D341Med (cell line): Measurements from ENCODE around the gene ATP6V1C2.

Source experiments
- DNase-seq: peaks from one replicate; pipeline ENCODE4 v3.0.0; 2012; ENCODE audit warnings: low spot score

ATP6V1C2 gene

DNA sequence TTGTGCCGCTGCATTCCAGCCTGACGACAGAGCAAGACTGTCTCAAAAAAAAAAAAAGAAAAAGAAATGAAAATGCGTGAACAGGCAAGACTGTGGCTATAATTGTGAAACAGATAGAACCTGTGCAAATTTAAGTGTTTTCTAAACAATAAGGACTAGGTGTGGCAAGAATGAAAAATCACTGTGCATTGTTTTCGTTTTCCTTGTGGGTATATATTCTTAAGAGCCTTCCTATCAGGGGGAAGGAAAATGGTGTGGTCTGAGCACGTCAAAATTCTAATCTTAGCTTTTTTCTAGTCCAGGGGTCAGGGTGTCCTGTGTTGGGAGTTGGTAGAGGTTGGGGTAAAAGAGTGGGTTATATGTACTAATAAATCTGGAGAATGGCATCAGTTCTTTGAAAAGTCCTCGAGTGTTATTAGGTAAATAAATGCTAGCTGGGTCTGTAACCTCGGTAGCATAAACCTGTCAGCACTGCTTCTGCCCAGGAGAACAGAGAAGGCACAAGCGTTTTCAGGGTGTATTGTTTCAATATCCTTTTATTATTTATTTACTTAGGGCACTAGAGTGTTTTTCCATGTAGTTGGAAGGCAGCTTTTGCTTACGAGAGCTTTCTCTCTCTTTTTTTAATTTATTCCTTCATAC lies 11.6 kb downstream of the ATP6V1C2 start:
- DNase-seq: no peak

DNA sequence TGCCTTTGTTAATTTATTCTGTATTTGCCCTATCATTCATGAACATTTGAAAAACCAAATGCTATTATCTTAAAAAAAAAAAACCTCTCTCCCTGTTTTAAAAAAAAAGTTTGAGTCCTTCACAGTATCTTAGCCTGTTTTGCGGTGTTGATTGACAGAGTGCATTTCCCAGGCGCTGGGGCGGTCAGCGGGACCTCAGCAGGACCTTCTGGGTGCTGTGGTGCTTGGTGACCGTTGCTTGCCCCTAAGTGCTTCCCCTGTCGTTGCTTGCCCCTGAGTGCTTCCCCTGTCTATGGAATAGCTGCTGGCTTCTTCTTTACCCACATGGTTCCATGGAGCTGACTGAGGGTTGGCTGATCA lies 12.1 kb downstream of the ATP6V1C2 start:
- DNase-seq: no peak

DNA sequence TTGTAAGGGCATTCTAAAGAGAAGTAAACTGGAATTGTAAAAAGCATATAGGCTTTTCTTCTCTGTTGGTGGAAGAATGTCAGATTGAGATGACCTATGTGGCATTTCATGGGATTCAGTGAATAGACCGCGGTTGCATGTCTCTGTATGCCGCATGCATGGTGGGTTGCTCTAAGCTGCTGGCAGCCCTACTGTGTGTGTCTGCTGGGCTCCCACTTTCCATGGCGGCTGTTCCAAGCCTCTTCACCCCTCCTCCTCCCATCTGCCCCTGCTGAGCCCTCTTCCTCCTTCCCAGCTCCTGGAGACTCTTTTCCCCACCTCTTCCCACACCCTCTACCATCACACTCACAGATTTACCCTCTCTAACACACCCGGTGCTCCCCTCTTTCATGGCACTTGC lies 12.6 kb downstream of the ATP6V1C2 start:
- no peak for DNase-seq

DNA sequence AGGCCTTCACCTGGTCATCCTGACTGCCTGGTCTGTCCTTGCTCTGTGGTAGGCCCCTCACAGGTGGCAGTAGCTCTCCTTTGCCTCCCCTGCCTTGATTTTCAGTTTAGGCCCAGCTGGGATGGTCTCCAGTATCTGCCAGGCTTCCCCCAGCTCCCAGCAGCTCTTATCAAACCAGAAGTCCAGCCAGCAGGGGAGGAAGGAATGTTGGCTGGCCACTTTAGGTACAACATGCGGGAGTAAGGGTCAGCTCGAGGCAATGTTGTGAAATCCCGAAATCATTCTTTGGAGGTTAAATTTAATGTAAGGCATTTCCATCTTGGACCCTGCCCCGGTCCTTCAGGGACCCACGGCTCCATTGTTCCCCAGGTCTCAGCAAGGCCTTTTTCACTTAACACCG lies 16.8 kb downstream of the ATP6V1C2 start:
- no peak for DNase-seq

DNA sequence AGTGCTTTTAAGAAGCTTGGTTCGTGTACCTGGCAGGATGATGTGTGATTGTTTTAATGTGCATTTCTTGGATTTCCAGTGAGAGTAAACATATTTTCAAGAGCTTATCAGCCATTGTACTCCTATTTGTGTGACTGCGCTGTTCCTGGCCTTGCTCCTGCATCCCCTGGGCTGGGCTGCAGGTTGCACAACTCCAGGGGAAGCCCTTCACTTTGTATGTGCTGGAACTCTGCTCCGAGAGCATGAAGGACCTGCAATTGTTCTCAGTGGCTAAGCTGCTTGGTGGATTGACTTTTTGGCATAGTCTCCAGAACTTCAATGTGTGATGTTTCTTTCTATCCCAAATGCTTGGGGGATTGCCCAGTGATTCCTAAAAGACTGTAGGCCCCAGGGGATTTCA lies 18.8 kb downstream of the ATP6V1C2 start:
- DNase-seq: no peak

DNA sequence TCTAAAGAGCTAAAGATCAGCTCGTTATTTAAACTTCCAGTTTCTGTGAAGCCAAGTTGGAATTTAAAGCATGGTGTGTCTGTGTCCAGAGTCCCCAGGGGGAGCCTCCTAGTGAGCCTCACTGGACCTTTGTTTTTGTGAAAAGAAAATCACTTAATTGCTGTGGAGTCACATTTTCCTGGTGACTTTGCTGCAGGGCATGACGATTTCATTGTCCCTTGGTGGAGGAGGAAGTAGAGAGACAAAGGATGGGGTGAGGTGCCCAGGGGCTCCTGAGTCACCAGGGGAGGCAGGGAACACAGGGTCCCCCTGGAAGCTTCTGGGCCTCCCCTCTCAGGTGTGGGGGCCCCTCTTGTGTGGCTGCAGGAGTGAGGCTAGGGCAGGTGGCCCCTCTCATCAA lies 19.7 kb downstream of the ATP6V1C2 start:
- DNase-seq: no peak

DNA sequence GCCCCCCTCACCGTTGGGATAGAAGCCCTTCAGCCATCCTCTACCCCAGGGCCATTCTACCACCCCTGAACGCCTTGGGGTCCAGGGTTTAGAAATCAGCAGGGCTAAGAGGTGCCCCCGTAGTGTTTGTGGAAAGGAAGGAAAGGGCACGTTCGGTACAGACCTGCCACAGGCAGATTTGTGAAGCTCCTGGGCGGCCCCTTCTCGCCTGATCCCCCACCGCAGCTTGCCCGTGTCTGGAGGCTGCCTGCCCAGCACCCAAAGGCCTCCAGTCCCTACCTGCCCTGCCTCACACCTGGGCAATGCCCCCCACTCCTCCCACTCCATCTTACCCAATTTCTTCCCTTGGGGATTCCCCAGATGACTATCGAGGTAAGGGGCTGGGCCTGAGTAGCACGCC lies 21.2 kb downstream of the ATP6V1C2 start:
- no peak for DNase-seq

DNA sequence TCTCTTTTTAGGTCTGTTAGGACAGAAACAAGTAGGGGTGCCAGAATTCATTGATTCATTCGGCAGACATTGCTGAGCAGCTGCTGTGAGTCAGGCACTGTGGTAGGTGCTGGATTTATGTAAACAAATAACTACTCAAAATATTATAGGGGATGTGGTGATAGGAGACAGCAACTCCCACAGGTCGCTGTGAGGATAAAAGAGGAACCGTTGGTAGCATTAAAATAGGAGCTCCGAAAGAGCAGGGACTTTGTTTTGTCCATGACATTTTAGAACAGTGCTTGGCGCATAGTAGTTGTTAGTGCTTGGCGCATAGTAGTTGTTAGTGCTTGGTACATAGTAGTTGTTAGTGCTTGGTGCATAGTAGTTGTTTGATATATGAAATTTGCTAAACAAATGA lies 29.2 kb downstream of the ATP6V1C2 start:
- no peak for DNase-seq

DNA sequence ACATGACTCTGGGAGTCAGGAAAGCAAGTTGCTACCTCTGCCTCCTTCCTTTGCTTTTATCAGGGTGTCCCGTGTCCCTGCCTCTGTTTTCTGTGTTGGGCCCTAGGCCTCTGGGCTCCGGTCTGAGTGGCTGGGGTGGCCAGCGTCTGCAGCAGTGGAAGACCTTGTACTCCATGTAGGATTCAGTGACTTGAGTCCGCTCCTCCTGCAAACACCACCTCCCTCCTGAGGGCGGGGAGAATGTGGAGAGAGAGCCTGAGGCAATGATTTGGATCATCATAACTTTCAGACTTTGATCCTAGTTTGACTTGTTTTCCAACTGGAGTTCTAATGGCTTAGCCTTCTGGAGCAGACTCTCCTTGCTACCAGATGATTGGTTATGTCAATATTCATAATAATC lies 30.8 kb downstream of the ATP6V1C2 start:
- DNase-seq: no peak

DNA sequence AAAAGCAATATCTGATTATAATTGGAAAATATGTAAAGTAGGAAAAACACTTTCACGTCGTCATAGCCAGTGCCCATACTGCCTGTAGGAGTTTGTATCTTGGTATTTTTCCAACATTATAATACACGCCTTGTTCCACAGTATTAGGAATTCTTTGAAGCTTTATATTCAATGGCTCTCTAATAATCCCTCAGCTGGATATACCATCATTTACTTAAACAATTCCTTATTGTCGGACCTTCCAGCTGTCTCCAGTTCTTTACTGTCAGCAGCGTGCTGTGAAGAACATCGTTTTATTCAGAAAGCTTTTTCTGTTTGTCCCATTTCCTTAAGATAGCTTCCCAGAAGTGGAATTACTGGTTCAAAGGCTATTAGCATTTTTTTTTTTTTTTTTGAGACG lies 31.7 kb downstream of the ATP6V1C2 start:
- DNase-seq: no peak

DNA sequence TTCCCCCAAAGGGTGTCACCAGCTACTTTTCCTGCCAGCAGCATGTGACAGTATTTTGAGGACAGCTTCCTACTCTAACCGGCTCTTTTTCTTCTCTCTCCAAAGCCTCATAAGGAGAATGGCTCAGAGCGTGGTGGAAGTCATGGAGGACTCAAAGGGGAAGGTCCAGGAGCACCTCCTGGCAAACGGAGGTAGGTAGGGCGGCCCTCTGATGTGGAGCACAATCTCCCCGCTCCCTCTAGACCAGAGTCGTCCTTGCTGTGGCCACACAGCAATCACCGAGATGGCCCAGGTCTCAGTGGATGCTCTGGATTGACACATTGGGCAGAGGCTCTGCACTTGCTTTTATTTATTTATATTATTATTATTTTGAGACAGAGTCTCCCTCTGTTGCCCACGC lies 32.4 kb downstream of the ATP6V1C2 start:
- no peak for DNase-seq

DNA sequence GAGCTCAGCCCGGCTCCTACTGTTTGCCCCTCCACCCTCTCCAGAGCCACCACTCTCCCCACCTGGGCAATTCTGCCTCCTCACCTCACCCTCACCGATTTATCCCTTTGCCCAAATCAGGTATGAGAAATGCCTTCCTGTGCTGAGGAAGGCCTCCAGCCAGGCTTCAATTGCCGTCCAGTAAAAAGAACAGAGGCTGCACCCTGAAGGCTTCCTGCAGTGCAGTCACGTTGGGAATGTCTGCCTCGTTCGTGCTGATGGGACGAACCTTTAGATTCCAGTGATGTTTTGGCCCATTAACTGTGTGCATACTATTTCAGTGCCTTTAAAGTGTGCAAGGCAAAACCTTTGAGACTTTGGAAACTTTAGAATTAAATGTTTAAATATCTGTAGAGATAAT lies 34.2 kb downstream of the ATP6V1C2 start:
- DNase-seq: no peak

DNA sequence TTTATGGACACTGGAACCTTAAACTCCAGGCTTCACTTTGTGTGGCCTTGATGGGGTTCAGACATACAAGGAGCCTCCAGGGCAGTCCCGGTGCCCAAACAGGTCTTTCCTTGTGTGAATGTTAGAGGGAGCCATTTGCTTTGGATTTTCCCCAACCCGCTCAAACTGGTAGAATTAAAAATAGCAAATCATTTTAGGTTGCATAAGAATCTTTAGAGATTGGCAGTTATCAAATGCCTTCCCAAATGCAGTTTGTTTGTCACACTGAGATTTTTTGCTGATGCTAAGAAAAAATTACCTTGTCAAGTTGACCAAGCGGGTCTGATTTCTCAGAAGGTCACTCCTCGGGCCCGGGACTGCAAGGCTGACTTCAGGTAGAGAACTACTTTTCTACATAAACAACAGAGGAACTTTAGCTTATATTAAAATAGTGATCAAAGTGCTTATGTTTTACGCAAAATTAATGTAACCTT lies 36.4 kb downstream of the ATP6V1C2 start:
- DNase-seq: no peak

DNA sequence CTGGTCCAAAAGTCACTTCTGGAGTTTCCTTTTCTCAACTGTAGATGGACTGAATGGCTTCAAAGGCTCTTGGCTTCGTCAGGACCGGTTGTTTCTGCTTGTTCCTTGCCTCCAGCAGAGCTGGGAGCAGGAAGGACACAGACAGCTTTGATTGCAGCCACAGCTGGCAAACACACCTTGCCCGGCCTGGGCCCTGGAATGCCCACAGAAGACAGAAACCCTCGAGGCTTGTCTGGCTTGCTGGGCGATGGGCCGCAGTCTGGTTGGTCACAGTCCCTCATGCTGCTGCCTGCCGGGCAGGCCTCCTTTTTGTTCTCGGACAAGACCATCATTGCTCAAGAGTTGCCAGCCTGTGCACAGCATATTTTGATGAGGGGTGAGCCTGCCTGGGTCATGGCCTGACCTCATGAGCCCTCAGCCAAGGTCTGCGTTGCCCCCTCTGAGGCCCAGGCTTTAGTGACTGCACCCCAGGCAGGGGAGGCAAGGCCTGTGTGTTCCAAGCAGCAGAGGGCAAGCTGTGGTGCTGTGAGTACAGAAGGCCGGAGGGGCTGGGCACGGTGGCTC lies 37.8 kb downstream of the ATP6V1C2 start:
- no peak for DNase-seq

DNA sequence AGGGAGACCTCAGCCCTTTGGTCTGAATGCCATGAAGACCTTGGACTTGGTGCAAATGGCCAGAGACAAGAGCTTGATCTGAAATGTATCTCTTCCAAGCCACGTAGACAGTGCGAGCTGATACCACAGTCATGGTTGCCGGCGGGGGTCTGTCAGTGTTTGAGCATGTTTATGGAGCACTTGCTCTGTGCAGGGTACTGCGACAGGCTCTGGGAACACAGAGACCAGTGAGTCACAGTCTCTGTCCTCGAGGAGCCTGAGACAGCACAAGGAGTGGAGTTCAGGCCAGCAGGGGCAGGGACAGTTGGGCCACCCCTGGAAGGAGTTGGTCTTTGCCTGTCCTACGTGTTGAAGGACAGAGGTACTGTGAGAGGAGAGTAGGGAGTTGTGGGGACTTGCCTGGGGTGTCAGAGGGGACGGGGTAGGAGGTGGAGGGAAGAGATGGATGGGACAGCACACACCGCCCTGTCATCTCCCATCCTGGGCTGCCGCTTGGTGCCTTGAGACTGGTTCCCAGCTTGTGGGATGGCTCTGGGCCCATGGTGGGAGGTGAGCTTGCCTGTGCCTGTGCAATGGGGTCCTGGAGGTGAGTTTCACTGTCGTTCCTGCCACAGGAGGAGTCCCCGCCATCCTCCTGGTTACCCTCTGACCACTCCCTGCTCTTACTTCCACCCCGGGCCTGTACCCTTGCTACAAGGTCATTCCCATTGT lies 39.5 kb downstream of the ATP6V1C2 start:
- no peak for DNase-seq

DNA sequence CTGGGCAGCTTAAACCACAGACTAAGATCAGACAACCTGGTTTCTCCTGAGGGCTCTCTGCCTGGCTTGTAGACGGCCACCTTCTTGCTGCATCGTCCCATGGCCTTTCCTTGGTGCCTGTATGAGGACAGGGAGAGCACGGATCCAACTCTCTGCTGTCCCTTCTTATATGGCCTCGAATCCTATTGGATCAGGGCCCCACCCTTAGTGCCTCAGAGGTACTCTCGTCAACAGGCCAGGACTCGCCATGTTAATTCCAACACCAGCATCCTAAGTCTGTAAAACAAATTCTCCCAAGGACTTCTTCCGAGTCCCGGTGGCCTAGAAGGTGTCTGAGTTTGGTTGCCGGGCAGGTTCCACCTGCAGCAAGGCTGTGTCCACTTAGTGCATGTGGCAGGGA lies 40.2 kb downstream of the ATP6V1C2 start:
- no peak for DNase-seq

DNA sequence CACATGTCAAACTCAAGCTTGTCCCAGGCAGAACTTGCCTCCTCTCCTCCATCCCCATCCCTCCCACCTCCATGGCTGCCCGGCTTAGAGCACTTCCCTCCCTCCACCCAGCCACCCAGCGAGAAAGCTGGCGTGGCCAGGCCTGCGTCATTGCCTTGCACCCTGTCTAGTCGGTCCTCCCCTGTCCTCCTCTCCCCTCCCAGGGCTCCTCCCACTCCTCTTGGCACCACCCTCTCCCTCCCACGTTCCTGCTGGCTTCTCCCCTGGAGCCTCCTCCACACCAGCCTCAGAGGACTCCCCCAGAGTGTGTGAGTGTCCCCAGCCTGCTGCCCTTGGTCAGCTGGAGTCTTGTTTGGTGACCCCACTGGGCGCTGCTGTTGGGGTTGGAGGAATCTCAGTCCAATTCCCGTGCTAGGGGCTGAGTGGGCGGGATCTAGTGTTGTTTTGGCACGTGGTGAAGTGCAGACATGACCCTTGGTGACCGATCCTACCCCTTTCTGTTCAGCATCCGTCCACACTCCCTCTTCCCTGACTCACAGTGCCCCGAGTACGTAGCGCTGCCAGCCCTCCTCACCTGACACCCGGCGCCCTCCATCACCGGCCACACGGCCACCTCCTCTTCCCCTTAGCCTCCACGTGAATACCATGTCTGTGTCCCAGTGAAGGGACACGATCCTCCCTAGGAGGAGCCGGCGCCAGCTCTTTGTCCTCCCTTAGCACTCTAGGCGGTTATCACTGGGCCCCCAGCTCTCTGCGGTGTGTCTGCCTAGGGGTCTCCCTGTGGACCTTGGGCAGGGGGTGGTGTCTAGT lies 41.4 kb downstream of the ATP6V1C2 start:
- DNase-seq: no peak

DNA sequence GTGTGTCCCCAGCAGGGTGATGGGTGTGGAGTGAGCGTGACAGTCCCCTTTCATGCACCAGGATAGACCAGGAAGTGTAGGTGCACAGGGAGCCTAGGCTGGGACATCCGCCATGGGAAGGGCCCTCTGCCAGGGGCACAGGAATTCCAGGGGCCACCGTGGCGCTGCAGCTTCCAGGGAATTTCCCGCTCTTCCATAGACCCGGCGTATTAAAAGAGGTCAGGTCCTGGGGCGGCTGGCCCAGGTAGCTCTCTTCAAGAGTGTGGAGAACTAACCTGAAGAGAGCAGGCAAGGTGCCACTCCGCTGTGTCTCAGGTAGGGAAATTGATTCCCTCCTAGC lies 42.0 kb downstream of the ATP6V1C2 start:
- DNase-seq: no peak

DNA sequence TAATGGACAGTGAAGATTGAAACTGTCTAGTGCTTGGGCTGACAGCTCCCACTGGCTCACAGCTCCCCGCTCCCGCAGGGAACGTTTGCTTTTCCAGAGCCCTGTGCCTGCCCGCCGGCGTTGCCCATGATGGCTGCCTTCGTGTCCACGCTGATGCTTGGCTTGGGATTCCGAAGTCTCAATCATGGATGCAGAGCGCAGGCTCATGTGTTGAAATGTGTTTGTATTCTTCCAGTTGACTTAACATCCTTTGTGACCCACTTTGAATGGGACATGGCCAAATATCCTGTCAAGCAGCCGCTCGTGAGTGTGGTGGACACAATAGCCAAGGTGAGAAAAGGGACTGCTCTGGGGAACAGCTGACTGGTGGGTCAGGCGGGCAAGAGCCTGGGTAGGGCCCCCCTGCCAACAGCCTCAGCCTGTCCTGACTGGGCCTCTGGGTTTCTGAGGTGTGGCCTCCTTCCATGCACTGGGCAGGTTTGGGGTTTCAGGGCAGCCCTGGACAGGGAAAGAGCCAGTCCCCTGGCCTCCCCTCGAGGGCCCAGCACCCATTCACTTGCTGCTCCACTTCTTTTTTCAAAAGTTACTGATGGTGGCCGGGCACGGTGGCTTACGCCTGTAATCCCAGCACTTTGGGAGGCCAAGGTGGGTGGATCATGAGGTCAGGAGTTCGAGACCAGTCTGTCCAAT lies 42.8 kb downstream of the ATP6V1C2 start:
- DNase-seq: no peak

DNA sequence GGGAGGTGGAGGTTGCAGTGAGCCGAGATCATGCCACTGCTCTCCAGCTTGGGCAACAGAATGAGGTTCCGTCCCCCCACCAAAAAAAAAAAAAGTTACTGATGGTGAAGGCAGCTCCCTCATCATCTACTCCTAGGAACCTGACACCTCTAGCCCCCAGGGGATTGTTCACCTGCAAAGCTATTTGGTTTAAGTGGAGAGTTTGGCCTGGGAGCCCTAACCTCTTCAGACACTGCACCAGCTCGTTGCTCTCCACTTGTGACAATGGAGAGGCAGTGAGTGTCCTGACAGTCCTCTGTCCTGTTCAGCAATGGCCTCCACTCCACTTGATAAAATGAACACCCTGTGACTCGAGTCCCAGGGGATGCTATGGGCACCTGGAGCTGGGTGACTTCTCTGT lies 43.5 kb downstream of the ATP6V1C2 start:
- DNase-seq: no peak

DNA sequence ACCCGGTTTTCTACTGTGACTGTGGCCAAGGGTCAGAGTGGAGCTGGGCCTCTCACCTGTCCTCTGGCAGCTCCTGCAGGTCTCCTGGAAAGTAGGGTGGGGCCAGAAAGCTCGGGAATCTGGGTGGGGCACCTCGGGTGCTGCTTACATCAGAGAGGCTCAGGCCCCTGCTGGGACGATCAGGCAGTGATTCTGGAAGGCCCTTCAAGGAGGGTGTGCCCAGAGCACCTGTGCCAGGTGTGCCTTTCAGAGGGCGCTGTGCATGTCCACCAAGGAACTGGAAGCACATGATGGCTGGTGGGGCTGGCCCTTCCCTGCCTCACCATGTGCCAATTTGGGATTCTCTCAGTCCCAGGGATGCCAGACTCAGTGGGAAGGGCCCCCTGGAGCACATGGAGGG lies 44.0 kb downstream of the ATP6V1C2 start:
- no peak for DNase-seq

DNA sequence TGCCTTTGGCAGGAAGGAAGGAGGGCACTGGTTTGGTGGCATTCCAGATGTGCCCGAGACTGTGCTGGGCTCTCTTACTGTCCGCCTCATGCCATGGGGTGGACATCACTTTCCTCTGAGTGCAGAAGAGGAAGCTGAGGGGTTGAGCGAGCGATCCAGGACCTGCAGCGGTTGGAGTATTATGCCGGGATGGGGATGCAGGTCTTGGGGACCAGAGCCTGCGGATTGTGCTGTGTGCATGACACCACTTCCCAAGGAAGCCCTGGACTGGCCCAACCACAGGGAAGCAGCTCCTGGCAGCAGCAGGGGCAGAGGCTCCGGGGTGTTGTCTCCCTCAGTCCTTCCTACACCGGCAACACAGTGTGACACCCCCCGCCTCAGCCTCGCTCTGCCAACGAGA lies 44.5 kb downstream of the ATP6V1C2 start:
- no peak for DNase-seq
